Measurements from ENCODE around the gene EMCN.

Gene EMCN

GRCh38 chr4:100369871-100370270, 148.0 kb downstream of the EMCN start:
- H3F3A ChIP-seq (ENCODE audit: low read depth): no peaks in the 10 kb centered on the region
- TF ChIP-seq EZH2phosphoT487 (IDR thresholded peaks at IDR 0.05; ENCODE audit: borderline replicate concordance) (no peak), CTCF (conservative IDR thresholded peaks at IDR 0.05; ENCODE audit: low read length) (no peak)
- no peaks in the 10 kb centered on the region for H3K9me3 ChIP-seq (ENCODE audit: insufficient read depth, low read depth, low read length)

GRCh38 chr4:100367451-100367850, 150.4 kb downstream of the EMCN start:
- H3K36me3 ChIP-seq (ENCODE audit: insufficient read depth, low read length): no peaks in the 10 kb centered on the region
- no peaks in the 10 kb centered on the region for H3K27me3 ChIP-seq (ENCODE audit: insufficient read depth, low read length, poor library complexity, severe bottlenecking)
- no peaks in the 10 kb centered on the region for H3K9me3 ChIP-seq (ENCODE audit: insufficient read depth, low read depth, low read length)
- no peak overlapping the region for H2AFZ ChIP-seq (ENCODE audit: low read length)
- H3F3A ChIP-seq (ENCODE audit: low read depth): no peaks in the 10 kb centered on the region
- H3K4me2 ChIP-seq (ENCODE audit: low read depth, low read length, poor library complexity, severe bottlenecking): no peak overlapping the region
- no peak overlapping the region for H3K9ac ChIP-seq (ENCODE audit: low read depth, low read length, poor library complexity, severe bottlenecking)
- no peaks in the 10 kb centered on the region for H3K9me2 ChIP-seq (replicated peaks; ENCODE audit: low read depth, low read length)
- H4K20me1 ChIP-seq (ENCODE audit: insufficient read depth, low read length, poor library complexity, severe bottlenecking): no peaks in the 10 kb centered on the region
- no peak for TF ChIP-seq EZH2phosphoT487 (IDR thresholded peaks at IDR 0.05; ENCODE audit: borderline replicate concordance)
- no peak for TF ChIP-seq CTCF (conservative IDR thresholded peaks at IDR 0.05; ENCODE audit: low read length)
- H3K4me1 ChIP-seq (ENCODE audit: insufficient read depth, low read length, poor library complexity, severe bottlenecking): peaks cover 3% of the 10 kb centered on the region
- H3K79me2 ChIP-seq (ENCODE audit: insufficient read depth, low read length): no peaks in the 10 kb centered on the region
- H3K4me3 ChIP-seq (ENCODE audit: low read length, poor library complexity, severe bottlenecking): no peak overlapping the region

More at GRCh38 chr4:100369871-100370270, 148.0 kb downstream of the EMCN start:
- H3K36me3 ChIP-seq (ENCODE audit: insufficient read depth, low read length): no peaks in the 10 kb centered on the region
- H3K4me1 ChIP-seq (ENCODE audit: insufficient read depth, low read length, poor library complexity, severe bottlenecking): no peaks in the 10 kb centered on the region
- no peak overlapping the region for H3K9ac ChIP-seq (ENCODE audit: low read depth, low read length, poor library complexity, severe bottlenecking)
- H4K20me1 ChIP-seq (ENCODE audit: insufficient read depth, low read length, poor library complexity, severe bottlenecking): no peaks in the 10 kb centered on the region
- H3K27me3 ChIP-seq (ENCODE audit: insufficient read depth, low read length, poor library complexity, severe bottlenecking): no peaks in the 10 kb centered on the region
- H3K4me3 ChIP-seq (ENCODE audit: low read length, poor library complexity, severe bottlenecking): no peak overlapping the region
- no peaks in the 10 kb centered on the region for H3K9me2 ChIP-seq (replicated peaks; ENCODE audit: low read depth, low read length)
- H3K4me2 ChIP-seq (ENCODE audit: low read depth, low read length, poor library complexity, severe bottlenecking): no peak overlapping the region
- H3K79me2 ChIP-seq (ENCODE audit: insufficient read depth, low read length): no peaks in the 10 kb centered on the region
- H2AFZ ChIP-seq (ENCODE audit: low read length): no peak overlapping the region

- Histone ChIP-seq H3K4me1 (ENCODE audit: insufficient read depth, low read length, poor library complexity, severe bottlenecking) (peaks cover 10% of the 10 kb centered on the region), H2AFZ (ENCODE audit: low read length) (no peak overlapping the region)
Observed at GRCh38 chr4:100366213-100366612, 151.6 kb downstream of the EMCN start.

More at GRCh38 chr4:100366213-100366612, 151.6 kb downstream of the EMCN start:
- no peaks in the 10 kb centered on the region for H3K27me3 ChIP-seq (ENCODE audit: insufficient read depth, low read length, poor library complexity, severe bottlenecking)
- H3K4me3 ChIP-seq (ENCODE audit: low read length, poor library complexity, severe bottlenecking): no peak overlapping the region
- no peaks in the 10 kb centered on the region for H3F3A ChIP-seq (ENCODE audit: low read depth)
- H3K36me3 ChIP-seq (ENCODE audit: insufficient read depth, low read length): no peaks in the 10 kb centered on the region
- no peak overlapping the region for H3K9ac ChIP-seq (ENCODE audit: low read depth, low read length, poor library complexity, severe bottlenecking)
- no peak overlapping the region for H3K4me2 ChIP-seq (ENCODE audit: low read depth, low read length, poor library complexity, severe bottlenecking)
- TF ChIP-seq EZH2phosphoT487 (IDR thresholded peaks at IDR 0.05; ENCODE audit: borderline replicate concordance) (no peak), CTCF (conservative IDR thresholded peaks at IDR 0.05; ENCODE audit: low read length) (no peak)
- H4K20me1 ChIP-seq (ENCODE audit: insufficient read depth, low read length, poor library complexity, severe bottlenecking): no peaks in the 10 kb centered on the region
- H3K9me2 ChIP-seq (replicated peaks; ENCODE audit: low read depth, low read length): no peaks in the 10 kb centered on the region
- H3K9me3 ChIP-seq (ENCODE audit: insufficient read depth, low read depth, low read length): no peaks in the 10 kb centered on the region
- no peaks in the 10 kb centered on the region for H3K79me2 ChIP-seq (ENCODE audit: insufficient read depth, low read length)

Measured in Loucy (cell line).